ENCODE results near the gene C16orf74.
A peak's percentile ranks its signal among the peaks of the same experiment; 100 is the strongest.

The C16orf74 gene

GRCh38 chr16:85722128-85722893, 28.6 kb downstream of the C16orf74 start:
- H3K9me3 ChIP-seq (ENCODE audit: control insufficient read depth in 1 of 2, low read length in 2 of 2): no peaks in the 10 kb centered on the region
- H3K9ac ChIP-seq (ENCODE audit: low read depth in 1 of 2, low read length in 2 of 2): no peak overlapping the region
- H3K27me3 ChIP-seq (ENCODE audit: control insufficient read depth in 1 of 2, insufficient read depth in 2 of 2, low read length in 2 of 2): peaks cover 0 to 3% of the 10 kb centered on the region in 2 donors
- peaks cover 0 to 5% of the 10 kb centered on the region in 2 donors for H3K4me1 ChIP-seq (ENCODE audit: control insufficient read depth in 1 of 2, insufficient read depth in 2 of 2, low read length in 2 of 2)
- no peak overlapping the region for H3K4me3 ChIP-seq (ENCODE audit: low read depth in 1 of 2, low read length in 2 of 2)
- no peak overlapping the region for H3K27ac ChIP-seq (ENCODE audit: low read depth, low read length)
- no peaks in the 10 kb centered on the region for H3K36me3 ChIP-seq (ENCODE audit: control insufficient read depth in 1 of 2, insufficient read depth in 2 of 2, low read length in 2 of 2)

DNA sequence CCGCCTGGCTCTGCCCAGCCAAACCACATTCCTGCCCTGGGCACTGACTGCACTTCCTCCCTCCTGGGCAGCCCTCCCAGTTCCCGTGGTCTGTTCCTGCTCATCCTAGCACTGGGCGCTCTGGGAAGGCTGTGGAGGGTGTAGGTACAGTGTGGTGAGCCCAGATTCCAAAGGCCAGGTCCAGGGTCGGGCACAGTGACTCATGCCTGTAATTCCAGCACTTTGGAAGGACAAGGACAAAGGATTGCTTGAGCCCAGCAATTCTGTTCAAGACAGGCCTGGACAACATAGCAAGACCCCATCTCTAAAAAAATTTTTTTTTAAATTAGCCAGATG, 30.6 kb downstream of the C16orf74 start:
- Histone ChIP-seq H3K9ac (ENCODE audit: low read depth in 1 of 2, low read length in 2 of 2) (no peak overlapping the region), H3K36me3 (ENCODE audit: control insufficient read depth in 1 of 2, insufficient read depth in 2 of 2, low read length in 2 of 2) (no peaks in the 10 kb centered on the region), H3K4me3 (ENCODE audit: low read depth in 1 of 2, low read length in 2 of 2) (no peak overlapping the region), H3K27ac (ENCODE audit: low read depth, low read length) (no peak overlapping the region), H3K4me1 (ENCODE audit: control insufficient read depth in 1 of 2, insufficient read depth in 2 of 2, low read length in 2 of 2) (peaks cover 0 to 11% of the 10 kb centered on the region in 2 donors), H3K27me3 (ENCODE audit: control insufficient read depth in 1 of 2, insufficient read depth in 2 of 2, low read length in 2 of 2) (no peaks in the 10 kb centered on the region), H3K9me3 (ENCODE audit: control insufficient read depth in 1 of 2, low read length in 2 of 2) (no peaks in the 10 kb centered on the region)

DNA sequence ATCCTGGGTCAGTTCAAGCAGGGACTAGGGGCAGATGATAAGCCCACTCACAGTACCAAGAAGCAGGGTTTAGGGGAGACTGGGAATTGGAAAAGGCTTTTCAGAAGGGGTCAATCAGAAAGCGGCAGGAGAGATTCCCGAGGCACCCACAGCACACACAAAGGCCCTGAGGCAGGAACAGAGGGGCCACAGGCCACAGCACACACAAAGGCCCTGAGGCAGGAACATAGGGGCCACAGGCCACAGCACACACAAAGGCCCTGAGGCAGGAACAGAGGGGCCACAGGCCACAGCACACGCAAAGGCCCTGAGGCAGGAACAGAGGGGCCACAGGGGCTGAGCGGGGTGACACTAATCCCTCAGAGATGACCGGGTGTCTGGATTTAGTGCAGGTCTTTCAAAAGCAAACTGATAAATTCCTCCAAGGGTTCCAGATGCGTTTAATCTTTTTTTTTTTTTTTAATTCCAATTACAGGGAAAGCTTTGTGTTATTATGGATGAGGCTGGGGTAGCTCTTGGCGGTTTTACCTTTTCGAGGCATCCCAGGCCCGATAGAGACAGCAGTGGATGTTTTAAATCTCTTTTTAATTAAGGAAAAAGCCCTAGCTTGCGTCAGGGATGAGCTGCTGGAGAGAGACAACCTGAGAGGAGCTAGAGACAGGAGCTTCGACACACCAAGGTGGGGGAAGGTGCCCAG, 31.1 kb downstream of the C16orf74 start:
- Histone ChIP-seq H3K4me3 (ENCODE audit: low read depth in 1 of 2, low read length in 2 of 2) (no peak overlapping the region), H3K9ac (ENCODE audit: low read depth in 1 of 2, low read length in 2 of 2) (no peak overlapping the region), H3K36me3 (ENCODE audit: control insufficient read depth in 1 of 2, insufficient read depth in 2 of 2, low read length in 2 of 2) (no peaks in the 10 kb centered on the region), H3K27me3 (ENCODE audit: control insufficient read depth in 1 of 2, insufficient read depth in 2 of 2, low read length in 2 of 2) (no peaks in the 10 kb centered on the region), H3K9me3 (ENCODE audit: control insufficient read depth in 1 of 2, low read length in 2 of 2) (no peaks in the 10 kb centered on the region), H3K27ac (ENCODE audit: low read depth, low read length) (no peak overlapping the region), H3K4me1 (ENCODE audit: control insufficient read depth in 1 of 2, insufficient read depth in 2 of 2, low read length in 2 of 2) (peaks cover 0 to 11% of the 10 kb centered on the region in 2 donors)

DNA sequence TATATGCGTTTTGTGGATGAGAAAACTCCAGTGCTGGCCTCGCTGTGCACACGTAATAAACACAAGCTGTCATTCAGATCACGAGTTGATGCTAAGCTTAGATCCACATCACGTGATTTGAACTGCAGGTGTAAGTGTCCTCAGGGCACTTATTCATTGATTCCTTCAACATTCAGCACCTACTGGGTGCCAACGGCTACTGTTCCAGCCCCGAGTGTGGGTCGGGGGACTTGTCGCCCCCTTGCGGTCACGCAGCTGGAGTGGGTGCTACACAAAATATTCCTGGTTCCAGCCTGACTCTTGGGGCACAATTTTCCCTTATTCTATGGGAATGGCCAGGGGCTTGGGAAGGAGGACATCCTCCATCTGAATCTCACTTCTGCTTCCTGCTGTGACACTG, 32.2 kb downstream of the C16orf74 start:
- Histone ChIP-seq H3K4me1 (ENCODE audit: control insufficient read depth in 1 of 2, insufficient read depth in 2 of 2, low read length in 2 of 2) (peaks cover 0 to 11% of the 10 kb centered on the region in 2 donors), H3K36me3 (ENCODE audit: control insufficient read depth in 1 of 2, insufficient read depth in 2 of 2, low read length in 2 of 2) (no peaks in the 10 kb centered on the region), H3K27me3 (ENCODE audit: control insufficient read depth in 1 of 2, insufficient read depth in 2 of 2, low read length in 2 of 2) (no peaks in the 10 kb centered on the region), H3K27ac (ENCODE audit: low read depth, low read length) (no peak overlapping the region), H3K9ac (ENCODE audit: low read depth in 1 of 2, low read length in 2 of 2) (no peak overlapping the region), H3K9me3 (ENCODE audit: control insufficient read depth in 1 of 2, low read length in 2 of 2) (no peaks in the 10 kb centered on the region), H3K4me3 (ENCODE audit: low read depth in 1 of 2, low read length in 2 of 2) (no peak overlapping the region)

- Histone ChIP-seq H3K4me1 (ENCODE audit: control insufficient read depth in 1 of 2, insufficient read depth in 2 of 2, low read length in 2 of 2) (peaks cover 0 to 11% of the 10 kb centered on the region in 2 donors), H3K4me3 (ENCODE audit: low read depth in 1 of 2, low read length in 2 of 2) (no peak overlapping the region), H3K9ac (ENCODE audit: low read depth in 1 of 2, low read length in 2 of 2) (no peak overlapping the region), H3K27me3 (ENCODE audit: control insufficient read depth in 1 of 2, insufficient read depth in 2 of 2, low read length in 2 of 2) (no peaks in the 10 kb centered on the region), H3K36me3 (ENCODE audit: control insufficient read depth in 1 of 2, insufficient read depth in 2 of 2, low read length in 2 of 2) (no peaks in the 10 kb centered on the region), H3K27ac (ENCODE audit: low read depth, low read length) (no peak overlapping the region), H3K9me3 (ENCODE audit: control insufficient read depth in 1 of 2, low read length in 2 of 2) (no peaks in the 10 kb centered on the region)
These were observed 32.8 kb downstream of the C16orf74 start for GRCh38 chr16:85718153-85718477.

GRCh38 chr16:85717393-85718152, 33.3 kb downstream of the C16orf74 start:
- peak overlapping the region in 1 of 2 donors; percentile 18 for H3K9ac ChIP-seq (ENCODE audit: low read depth in 1 of 2, low read length in 2 of 2)
- H3K4me1 ChIP-seq (ENCODE audit: control insufficient read depth in 1 of 2, insufficient read depth in 2 of 2, low read length in 2 of 2): peaks cover 0 to 11% of the 10 kb centered on the region in 2 donors
- H3K36me3 ChIP-seq (ENCODE audit: control insufficient read depth in 1 of 2, insufficient read depth in 2 of 2, low read length in 2 of 2): no peaks in the 10 kb centered on the region
- no peaks in the 10 kb centered on the region for H3K27me3 ChIP-seq (ENCODE audit: control insufficient read depth in 1 of 2, insufficient read depth in 2 of 2, low read length in 2 of 2)
- H3K27ac ChIP-seq (ENCODE audit: low read depth, low read length): no peak overlapping the region
- H3K4me3 ChIP-seq (ENCODE audit: low read depth in 1 of 2, low read length in 2 of 2): no peak overlapping the region
- H3K9me3 ChIP-seq (ENCODE audit: control insufficient read depth in 1 of 2, low read length in 2 of 2): no peaks in the 10 kb centered on the region

DNA sequence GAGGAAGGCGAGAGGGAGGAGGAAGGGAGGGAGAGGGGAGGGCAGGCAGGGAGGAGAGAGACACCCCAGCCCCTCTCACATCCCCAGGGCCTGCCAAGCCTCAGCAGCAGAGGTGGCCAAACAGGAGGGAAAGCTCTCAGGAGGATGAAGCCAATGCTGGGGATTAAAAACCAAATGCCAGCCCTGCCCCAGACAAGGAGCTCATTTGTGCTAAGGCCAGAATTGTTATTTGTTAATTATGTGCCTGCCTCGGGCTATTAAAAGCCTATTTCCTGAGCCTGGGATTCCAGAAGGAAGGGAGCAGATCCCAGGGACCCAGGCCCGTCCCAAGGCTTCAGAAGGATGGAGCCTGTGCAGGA, 34.2 kb downstream of the C16orf74 start:
- no peak overlapping the region for H3K27ac ChIP-seq (ENCODE audit: low read depth, low read length)
- H3K4me1 ChIP-seq (ENCODE audit: control insufficient read depth in 1 of 2, insufficient read depth in 2 of 2, low read length in 2 of 2): peaks cover 0 to 11% of the 10 kb centered on the region in 2 donors
- H3K4me3 ChIP-seq (ENCODE audit: low read depth in 1 of 2, low read length in 2 of 2): no peak overlapping the region
- no peaks in the 10 kb centered on the region for H3K27me3 ChIP-seq (ENCODE audit: control insufficient read depth in 1 of 2, insufficient read depth in 2 of 2, low read length in 2 of 2)
- no peaks in the 10 kb centered on the region for H3K36me3 ChIP-seq (ENCODE audit: control insufficient read depth in 1 of 2, insufficient read depth in 2 of 2, low read length in 2 of 2)
- no peak overlapping the region for H3K9ac ChIP-seq (ENCODE audit: low read depth in 1 of 2, low read length in 2 of 2)
- peaks cover 6% of the 10 kb centered on the region in 2 donors for H3K9me3 ChIP-seq (ENCODE audit: control insufficient read depth in 1 of 2, low read length in 2 of 2)

GRCh38 chr16:85716022-85716679, 34.7 kb downstream of the C16orf74 start:
- Histone ChIP-seq H3K9ac (ENCODE audit: low read depth in 1 of 2, low read length in 2 of 2) (no peak overlapping the region), H3K4me3 (ENCODE audit: low read depth in 1 of 2, low read length in 2 of 2) (no peak overlapping the region), H3K27ac (ENCODE audit: low read depth, low read length) (no peak overlapping the region), H3K9me3 (ENCODE audit: control insufficient read depth in 1 of 2, low read length in 2 of 2) (peaks cover 7% of the 10 kb centered on the region in 2 donors), H3K36me3 (ENCODE audit: control insufficient read depth in 1 of 2, insufficient read depth in 2 of 2, low read length in 2 of 2) (no peaks in the 10 kb centered on the region), H3K27me3 (ENCODE audit: control insufficient read depth in 1 of 2, insufficient read depth in 2 of 2, low read length in 2 of 2) (no peaks in the 10 kb centered on the region), H3K4me1 (ENCODE audit: control insufficient read depth in 1 of 2, insufficient read depth in 2 of 2, low read length in 2 of 2) (peaks cover 0 to 11% of the 10 kb centered on the region in 2 donors)

- Histone ChIP-seq H3K9ac (ENCODE audit: low read depth in 1 of 2, low read length in 2 of 2) (no peak overlapping the region), H3K27me3 (ENCODE audit: control insufficient read depth in 1 of 2, insufficient read depth in 2 of 2, low read length in 2 of 2) (no peaks in the 10 kb centered on the region), H3K4me3 (ENCODE audit: low read depth in 1 of 2, low read length in 2 of 2) (no peak overlapping the region), H3K4me1 (ENCODE audit: control insufficient read depth in 1 of 2, insufficient read depth in 2 of 2, low read length in 2 of 2) (peaks cover 0 to 11% of the 10 kb centered on the region in 2 donors), H3K27ac (ENCODE audit: low read depth, low read length) (no peak overlapping the region), H3K36me3 (ENCODE audit: control insufficient read depth in 1 of 2, insufficient read depth in 2 of 2, low read length in 2 of 2) (no peaks in the 10 kb centered on the region), H3K9me3 (ENCODE audit: control insufficient read depth in 1 of 2, low read length in 2 of 2) (peaks cover 7% of the 10 kb centered on the region in 2 donors)
These were observed 35.5 kb downstream of the C16orf74 start for GRCh38 chr16:85715169-85716021.
